IMR-90 (cell line): ENCODE results near the gene ZNF37A. TPM values are rescaled to one million over a fixed set of nuclear protein-coding genes. Genes with fewer than 3 reads are reported as not detected.
"Not testable (repeated sequence)": the region's sequence is repeated elsewhere in the genome, so short reads cannot be mapped to it uniquely, and the experiment has no call there.

Experiments
- ATAC-seq: fragments of 200-7000 bp; cut with Tn5 transposase; 2 replicates; pipeline ENCODE4 v1.9.1; 2020; ENCODE audit warnings: low read depth, mild to moderate bottlenecking, moderate library complexity
- BruUV-seq: library from RNA; stranded (reverse); fragments of 400-500 nt; replicated peaks from 2 replicates; lab custom pipeline; 2021; lab: Mats Ljungman, UMichigan
- CTCF ChIA-PET: fragments of 300-600 bp; formaldehyde crosslinking; extraction: SDS; loops from one replicate; lab custom pipeline; 2021; ENCODE audit warnings: antibody characterized with exemption; lab: Yijun Ruan, JAX
- POLR2A ChIA-PET: fragments of 300-600 bp; sonication (Branson Sonifier 250); formaldehyde crosslinking; loops from one replicate; lab custom pipeline; 2022; ENCODE audit warnings: antibody characterized with exemption; ENCODE audit not compliant: unreplicated experiment; lab: Charles Lee
- DNase-seq: peaks from one replicate; pipeline ENCODE4 v3.0.0; 2013
- H2AFZ ChIP-seq: replicated peaks from 2 replicates; pipeline ENCODE3; 2013; ENCODE audit warnings: low read length, mild to moderate bottlenecking; ENCODE audit not compliant: poor library complexity
- H2AK5ac ChIP-seq: 2 replicates; pipeline ENCODE4 v1.6.1; 2013; ENCODE audit warnings: low read depth, low read length, inconsistent platforms
- H2AK9ac ChIP-seq: replicated peaks from 2 replicates; pipeline ENCODE3; 2013; ENCODE audit warnings: mild to moderate bottlenecking, low read depth, low read length, moderate library complexity; ENCODE audit not compliant: poor library complexity
- H2BK120ac ChIP-seq: 2 replicates; pipeline ENCODE4 v1.6.1; 2013; ENCODE audit warnings: low read depth, low read length, inconsistent platforms
- H2BK15ac ChIP-seq: 3 replicates; pipeline ENCODE4 v1.6.1; 2013; ENCODE audit warnings: low read depth, low read length, inconsistent platforms
- H2BK20ac ChIP-seq: 2 replicates; pipeline ENCODE4 v1.6.1; 2013; ENCODE audit warnings: low read depth, mild to moderate bottlenecking, inconsistent platforms, low read length, moderate library complexity
- H2BK5ac ChIP-seq: 2 replicates; pipeline ENCODE4 v1.6.1; 2013; ENCODE audit warnings: mild to moderate bottlenecking, low read depth, low read length, inconsistent platforms; ENCODE audit not compliant: poor library complexity, severe bottlenecking
- H3K14ac ChIP-seq: replicated peaks from 2 replicates; pipeline ENCODE4 v1.6.1; 2013; ENCODE audit warnings: low read depth, low read length, inconsistent platforms
- H3K18ac ChIP-seq: 2 replicates; pipeline ENCODE4 v1.6.1; 2013; ENCODE audit warnings: low read depth, low read length, control low read depth
- H3K23ac ChIP-seq: 2 replicates; pipeline ENCODE4 v1.6.1; 2013; ENCODE audit warnings: low read depth, low read length, inconsistent platforms
- H3K27ac ChIP-seq: 2 replicates; pipeline ENCODE4 v1.5.1; 2013; ENCODE audit warnings: mild to moderate bottlenecking, control low read depth, low read length; ENCODE audit not compliant: insufficient read depth
- H3K27me3 ChIP-seq: 2 replicates; pipeline ENCODE4 v1.6.1; 2013; ENCODE audit warnings: low read length; ENCODE audit not compliant: control insufficient read depth, insufficient read depth
- H3K36me3 ChIP-seq: 2 replicates; pipeline ENCODE4 v1.6.1; 2013; ENCODE audit warnings: low read length, mixed read lengths; ENCODE audit not compliant: control insufficient read depth, insufficient read depth
- H3K4ac ChIP-seq: 2 replicates; pipeline ENCODE4 v1.6.1; 2013; ENCODE audit warnings: low read depth, low read length, inconsistent platforms
- H3K4me1 ChIP-seq: 2 replicates; pipeline ENCODE4 v1.6.1; 2013; ENCODE audit warnings: low read length, mixed read lengths; ENCODE audit not compliant: control insufficient read depth, insufficient read depth
- H3K4me2 ChIP-seq: 2 replicates; pipeline ENCODE4 v1.6.1; 2013; ENCODE audit warnings: low read depth, mild to moderate bottlenecking, control low read depth, low read length, moderate library complexity
- H3K4me3 ChIP-seq: 2 replicates; pipeline ENCODE4 v1.5.1; 2013; ENCODE audit warnings: low read depth, mild to moderate bottlenecking, control low read depth, low read length, moderate library complexity; ENCODE audit not compliant: insufficient read depth
- H3K56ac ChIP-seq: 2 replicates; pipeline ENCODE4 v1.6.1; 2013; ENCODE audit warnings: low read length, inconsistent platforms; ENCODE audit not compliant: insufficient read depth; ENCODE audit errors: extremely low read depth
- H3K79me1 ChIP-seq, 2 experiments: 2 replicates each; pipeline ENCODE4 v1.6.1; 2013; ENCODE audit warnings: low read length in 2 of 2, inconsistent platforms in 1 of 2, low read depth in 1 of 2
- H3K9ac ChIP-seq: 2 replicates; pipeline ENCODE4 v1.6.1; 2013; ENCODE audit warnings: low read depth, low read length, control low read depth
- H3K9me1 ChIP-seq: 2 replicates; pipeline ENCODE4 v1.6.1; 2013; ENCODE audit warnings: low read length, inconsistent platforms; ENCODE audit not compliant: insufficient read depth
- H3K9me3 ChIP-seq: 2 replicates; pipeline ENCODE4 v1.6.1; 2013; ENCODE audit warnings: low read length; ENCODE audit not compliant: control insufficient read depth, insufficient read depth
- H4K20me1 ChIP-seq: 2 replicates; pipeline ENCODE4 v1.6.1; 2013; ENCODE audit warnings: low read length, inconsistent platforms; ENCODE audit not compliant: insufficient read depth
- H4K5ac ChIP-seq: 2 replicates; pipeline ENCODE4 v1.6.1; 2013; ENCODE audit warnings: mild to moderate bottlenecking, low read depth, low read length, control low read depth
- H4K8ac ChIP-seq, 2 experiments: 2 replicates each; pipeline ENCODE4 v1.6.1; 2013; ENCODE audit warnings: low read depth in 2 of 2, low read length in 2 of 2, control low read depth in 1 of 2, inconsistent platforms in 1 of 2
- H4K91ac ChIP-seq: 2 replicates; pipeline ENCODE4 v1.6.1; 2013; ENCODE audit warnings: low read depth, low read length, inconsistent platforms; ENCODE audit not compliant: insufficient read depth
- WGBS, 2 experiments: methylation state at CpG; one replicate each; pipeline versions ENCODE4 v1.1.5 to v1.1.7; 2013; ENCODE audit warnings: missing lambda C conversion rate in 2 of 2; ENCODE audit not compliant: insufficient read length in 1 of 2; ENCODE audit errors: extremely low coverage in 2 of 2; 5-methylcytosine and 5-hydroxymethylcytosine counted together
- dilution Hi-C: fragments of 300-500 bp; cut with HindIII; formaldehyde crosslinking; loops from one replicate; pipeline ENCODE4 v1.14.3; 2018; ENCODE audit warnings: low sequenced_read_pairs; ENCODE audit not compliant: unreplicated experiment
- in situ Hi-C: fragments of 300-500 bp; cut with MboI; formaldehyde crosslinking; loops from 3 replicates; pipeline ENCODE4 v1.14.3; 2019; ENCODE audit warnings: low sequenced_read_pairs, inconsistent platforms, mixed read lengths
- intact Hi-C: fragments of 100-400 bp; cut with micrococcal nuclease; formaldehyde crosslinking; loops from 2 replicates; pipeline ENCODE4 v1.10.0; 2022
- polyA plus RNA-seq, 3 experiments: library from polyadenylated mRNA; depleted of rRNA; stranded (reverse); fragments of >200 nt; gene quantifications; 2 replicates each; pipeline ENCODE4 v1.2.3, GENCODE V29; 2012; ENCODE audit warnings: low replicate concordance in 1 of 3
- total RNA-seq: library from RNA; depleted of rRNA; stranded (reverse); fragments of >200 nt; gene quantifications from 2 replicates; pipeline ENCODE4 v1.2.3, GENCODE V29; 2012

The ZNF37A gene
- total and polyA plus RNA-seq, 2 of the 4 experiments (the other 2 are of a cell fraction): 5.5 to 8.6 TPM

DNA sequence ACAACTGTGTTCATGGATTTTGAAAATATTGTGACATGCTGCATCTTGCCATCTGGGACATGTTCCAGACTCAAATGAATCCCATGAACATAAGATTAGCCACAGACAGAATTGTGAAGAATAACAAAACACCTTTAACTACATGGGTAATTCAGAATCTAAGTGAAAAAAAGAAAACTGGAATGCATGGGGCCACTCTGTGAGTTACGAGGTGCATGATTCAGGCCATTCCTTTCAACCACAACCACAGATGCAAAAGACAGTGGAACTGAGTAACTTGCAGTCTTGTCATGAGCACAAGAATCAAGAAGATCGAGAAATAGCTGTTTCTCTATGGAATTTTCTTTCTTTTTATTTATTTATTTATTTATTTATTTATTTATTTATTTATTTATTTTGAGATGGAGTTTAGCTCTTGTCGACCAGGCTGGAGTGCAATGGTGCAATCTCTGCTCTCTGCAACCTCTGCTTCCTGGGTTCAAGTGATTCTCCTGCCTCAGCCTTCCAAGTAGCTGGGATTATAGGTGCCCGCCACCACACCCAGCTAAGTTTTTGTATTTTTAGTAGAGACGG, 56.8 kb downstream of the ZNF37A start:
- not testable (repeated sequence) for H3K4me2 ChIP-seq

More for the DNA sequence above, 56.8 kb downstream of the ZNF37A start:
- H2BK5ac ChIP-seq, H3K4me1 ChIP-seq, H4K8ac ChIP-seq, H4K91ac ChIP-seq, H2AFZ ChIP-seq, H2BK120ac ChIP-seq, H3K27me3 ChIP-seq, H3K4me3 ChIP-seq, H4K20me1 ChIP-seq, dilution Hi-C loops, POLR2A ChIA-PET, H3K4ac ChIP-seq, H3K56ac ChIP-seq, intact Hi-C loops, H3K27ac ChIP-seq, H3K36me3 ChIP-seq, H3K23ac ChIP-seq, H3K14ac ChIP-seq, H2BK15ac ChIP-seq, H4K5ac ChIP-seq, H2BK20ac ChIP-seq, H2AK9ac ChIP-seq, H3K9me1 ChIP-seq, H2AK5ac ChIP-seq, H3K18ac ChIP-seq, H3K79me1 ChIP-seq, H3K9ac ChIP-seq, BruUV-seq, H3K9me3 ChIP-seq, in situ Hi-C loops: not testable (repeated sequence)
- ATAC-seq (peak; percentile 71), DNase-seq (peak; percentile 52)
- no CpG with 5 or more reads among the region's 5 CpGs for WGBS, 2 experiments
- CTCF ChIA-PET: interaction anchor here (1.2 kb wide), 1 partner anchor 174 kb away, joined by 3 read pairs; the partner anchor contains the start of gene ZNF25
